ENCODE measurements around the gene GIPC3. TPM values are rescaled to one million over a fixed set of nuclear protein-coding genes. Genes with fewer than 3 reads are reported as not detected.

GIPC3 gene
- total and polyA plus RNA-seq, 2 of the 8 experiments (the other 6 are each of a cell fraction or from before 2014, with no cell fraction given) = 1.0 to 1.2 TPM

DNA sequence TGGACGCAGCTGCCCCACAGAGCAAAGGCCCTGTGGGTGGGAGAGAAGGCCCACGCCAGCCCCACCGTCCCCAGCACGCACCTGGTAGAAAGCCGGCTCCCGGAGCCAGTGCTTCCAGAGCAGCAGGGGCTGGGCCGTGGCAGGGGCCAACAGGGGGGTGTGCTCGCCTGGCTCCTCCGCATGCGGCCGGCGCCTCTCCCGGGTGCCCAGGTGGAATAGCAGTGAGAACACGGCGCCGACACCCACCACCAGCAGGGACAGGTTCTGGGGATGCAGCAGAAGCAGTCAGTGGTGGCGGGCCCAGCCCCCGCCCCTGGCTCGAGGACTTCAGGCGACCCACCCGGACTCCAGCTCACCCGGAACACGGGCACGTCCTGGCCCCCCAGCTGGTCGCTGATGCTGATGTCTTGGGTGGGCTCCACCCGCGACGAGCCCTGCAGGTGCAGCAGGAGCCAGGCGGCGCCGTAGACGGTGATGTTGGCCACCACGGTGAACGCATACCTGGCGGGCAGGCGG, 37.5 kb upstream of the GIPC3 start (continued):
- TF ChIP-seq, protein P1, sequence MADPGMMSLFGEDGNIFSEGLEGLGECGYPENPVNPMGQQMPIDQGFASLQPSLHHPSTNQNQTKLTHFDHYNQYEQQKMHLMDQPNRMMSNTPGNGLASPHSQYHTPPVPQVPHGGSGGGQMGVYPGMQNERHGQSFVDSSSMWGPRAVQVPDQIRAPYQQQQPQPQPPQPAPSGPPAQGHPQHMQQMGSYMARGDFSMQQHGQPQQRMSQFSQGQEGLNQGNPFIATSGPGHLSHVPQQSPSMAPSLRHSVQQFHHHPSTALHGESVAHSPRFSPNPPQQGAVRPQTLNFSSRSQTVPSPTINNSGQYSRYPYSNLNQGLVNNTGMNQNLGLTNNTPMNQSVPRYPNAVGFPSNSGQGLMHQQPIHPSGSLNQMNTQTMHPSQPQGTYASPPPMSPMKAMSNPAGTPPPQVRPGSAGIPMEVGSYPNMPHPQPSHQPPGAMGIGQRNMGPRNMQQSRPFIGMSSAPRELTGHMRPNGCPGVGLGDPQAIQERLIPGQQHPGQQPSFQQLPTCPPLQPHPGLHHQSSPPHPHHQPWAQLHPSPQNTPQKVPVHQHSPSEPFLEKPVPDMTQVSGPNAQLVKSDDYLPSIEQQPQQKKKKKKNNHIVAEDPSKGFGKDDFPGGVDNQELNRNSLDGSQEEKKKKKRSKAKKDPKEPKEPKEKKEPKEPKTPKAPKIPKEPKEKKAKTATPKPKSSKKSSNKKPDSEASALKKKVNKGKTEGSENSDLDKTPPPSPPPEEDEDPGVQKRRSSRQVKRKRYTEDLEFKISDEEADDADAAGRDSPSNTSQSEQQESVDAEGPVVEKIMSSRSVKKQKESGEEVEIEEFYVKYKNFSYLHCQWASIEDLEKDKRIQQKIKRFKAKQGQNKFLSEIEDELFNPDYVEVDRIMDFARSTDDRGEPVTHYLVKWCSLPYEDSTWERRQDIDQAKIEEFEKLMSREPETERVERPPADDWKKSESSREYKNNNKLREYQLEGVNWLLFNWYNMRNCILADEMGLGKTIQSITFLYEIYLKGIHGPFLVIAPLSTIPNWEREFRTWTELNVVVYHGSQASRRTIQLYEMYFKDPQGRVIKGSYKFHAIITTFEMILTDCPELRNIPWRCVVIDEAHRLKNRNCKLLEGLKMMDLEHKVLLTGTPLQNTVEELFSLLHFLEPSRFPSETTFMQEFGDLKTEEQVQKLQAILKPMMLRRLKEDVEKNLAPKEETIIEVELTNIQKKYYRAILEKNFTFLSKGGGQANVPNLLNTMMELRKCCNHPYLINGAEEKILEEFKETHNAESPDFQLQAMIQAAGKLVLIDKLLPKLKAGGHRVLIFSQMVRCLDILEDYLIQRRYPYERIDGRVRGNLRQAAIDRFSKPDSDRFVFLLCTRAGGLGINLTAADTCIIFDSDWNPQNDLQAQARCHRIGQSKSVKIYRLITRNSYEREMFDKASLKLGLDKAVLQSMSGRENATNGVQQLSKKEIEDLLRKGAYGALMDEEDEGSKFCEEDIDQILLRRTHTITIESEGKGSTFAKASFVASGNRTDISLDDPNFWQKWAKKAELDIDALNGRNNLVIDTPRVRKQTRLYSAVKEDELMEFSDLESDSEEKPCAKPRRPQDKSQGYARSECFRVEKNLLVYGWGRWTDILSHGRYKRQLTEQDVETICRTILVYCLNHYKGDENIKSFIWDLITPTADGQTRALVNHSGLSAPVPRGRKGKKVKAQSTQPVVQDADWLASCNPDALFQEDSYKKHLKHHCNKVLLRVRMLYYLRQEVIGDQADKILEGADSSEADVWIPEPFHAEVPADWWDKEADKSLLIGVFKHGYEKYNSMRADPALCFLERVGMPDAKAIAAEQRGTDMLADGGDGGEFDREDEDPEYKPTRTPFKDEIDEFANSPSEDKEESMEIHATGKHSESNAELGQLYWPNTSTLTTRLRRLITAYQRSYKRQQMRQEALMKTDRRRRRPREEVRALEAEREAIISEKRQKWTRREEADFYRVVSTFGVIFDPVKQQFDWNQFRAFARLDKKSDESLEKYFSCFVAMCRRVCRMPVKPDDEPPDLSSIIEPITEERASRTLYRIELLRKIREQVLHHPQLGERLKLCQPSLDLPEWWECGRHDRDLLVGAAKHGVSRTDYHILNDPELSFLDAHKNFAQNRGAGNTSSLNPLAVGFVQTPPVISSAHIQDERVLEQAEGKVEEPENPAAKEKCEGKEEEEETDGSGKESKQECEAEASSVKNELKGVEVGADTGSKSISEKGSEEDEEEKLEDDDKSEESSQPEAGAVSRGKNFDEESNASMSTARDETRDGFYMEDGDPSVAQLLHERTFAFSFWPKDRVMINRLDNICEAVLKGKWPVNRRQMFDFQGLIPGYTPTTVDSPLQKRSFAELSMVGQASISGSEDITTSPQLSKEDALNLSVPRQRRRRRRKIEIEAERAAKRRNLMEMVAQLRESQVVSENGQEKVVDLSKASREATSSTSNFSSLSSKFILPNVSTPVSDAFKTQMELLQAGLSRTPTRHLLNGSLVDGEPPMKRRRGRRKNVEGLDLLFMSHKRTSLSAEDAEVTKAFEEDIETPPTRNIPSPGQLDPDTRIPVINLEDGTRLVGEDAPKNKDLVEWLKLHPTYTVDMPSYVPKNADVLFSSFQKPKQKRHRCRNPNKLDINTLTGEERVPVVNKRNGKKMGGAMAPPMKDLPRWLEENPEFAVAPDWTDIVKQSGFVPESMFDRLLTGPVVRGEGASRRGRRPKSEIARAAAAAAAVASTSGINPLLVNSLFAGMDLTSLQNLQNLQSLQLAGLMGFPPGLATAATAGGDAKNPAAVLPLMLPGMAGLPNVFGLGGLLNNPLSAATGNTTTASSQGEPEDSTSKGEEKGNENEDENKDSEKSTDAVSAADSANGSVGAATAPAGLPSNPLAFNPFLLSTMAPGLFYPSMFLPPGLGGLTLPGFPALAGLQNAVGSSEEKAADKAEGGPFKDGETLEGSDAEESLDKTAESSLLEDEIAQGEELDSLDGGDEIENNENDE (IDR thresholded peaks at IDR 0.05; ENCODE audit: insufficient replicate concordance, low read length) = no peak
- no peak for TF ChIP-seq POLR2AphosphoS5 (IDR thresholded peaks at IDR 0.05; ENCODE audit: low read depth, low read length)
- TF ChIP-seq KDM1A (IDR thresholded peaks at IDR 0.05; ENCODE audit: borderline replicate concordance, low read length) = no peak
- TF ChIP-seq SIRT6 (IDR thresholded peaks at IDR 0.05; ENCODE audit: low read length) = no peak
